BJ (cell line): ENCODE data around the gene FXR2. TPM values are rescaled to one million over a fixed set of nuclear protein-coding genes. Genes with fewer than 3 reads are reported as not detected.
A peak's percentile ranks its signal among the peaks of the same experiment; 100 is the strongest.

ENCODE experiments used
- CTCF ChIA-PET: fragments of 350-600 bp; formaldehyde crosslinking; extraction: SDS; loops from one replicate; lab custom pipeline; 2021; ENCODE audit warnings: antibody characterized with exemption, inconsistent platforms; lab: Yijun Ruan, JAX
- POLR2A ChIA-PET: fragments of 300-600 bp; sonication (Branson Sonifier 250); formaldehyde crosslinking; extraction: SDS; loops from one replicate; lab custom pipeline; 2021; ENCODE audit warnings: antibody characterized with exemption; lab: Charles Lee
- DNase-seq: peaks from one replicate; pipeline ENCODE4 v3.0.0-alpha.2; 2011; ENCODE audit warnings: low read depth
- H3K27me3 ChIP-seq: 2 replicates; pipeline ENCODE4 v1.6.0; 2011; ENCODE audit warnings: low read length; ENCODE audit not compliant: control insufficient read depth, insufficient read depth
- H3K36me3 ChIP-seq: 2 replicates; pipeline ENCODE4 v1.5.1; 2011; ENCODE audit warnings: low read length; ENCODE audit not compliant: control insufficient read depth, insufficient read depth
- H3K4me3 ChIP-seq: 2 replicates; pipeline ENCODE4 v1.5.1; 2011; ENCODE audit warnings: low read depth, mild to moderate bottlenecking, control low read depth, low read length
- CTCF ChIP-seq: IDR thresholded peaks from 2 replicates; pipeline ENCODE4 v1.5.1; 2011; ENCODE audit warnings: low read depth, mild to moderate bottlenecking, control low read depth, inconsistent platforms, low read length, moderate library complexity; ENCODE audit not compliant: insufficient read depth
- polyA plus RNA-seq: library from polyadenylated mRNA; depleted of rRNA; stranded (reverse); fragments of >200 nt; gene quantifications from 2 replicates; pipeline ENCODE4 v1.2.3, GENCODE V29; 2011

FXR2 gene
- polyA plus RNA-seq, 1 experiment: 46.2 TPM

- CTCF ChIA-PET: interaction anchor here (1.7 to 4.1 kb wide), 2 partner anchors 11 to 17 kb away, joined by 7 to 20 read pairs; partner anchors contain the start of gene SENP3
- TF ChIP-seq CTCF: no peak
- H3K27me3 ChIP-seq: no peaks in the 10 kb centered on the region
- H3K36me3 ChIP-seq: peaks cover 44% of the 10 kb centered on the region
- POLR2A ChIA-PET: interaction anchor here (0.6 kb wide), 1 partner anchor 93 kb away, joined by 4 read pairs; no protein-coding TSS in a partner anchor
- DNase-seq: no peak
- peak overlapping the region; percentile 50 for H3K4me3 ChIP-seq
These were observed 42.4 kb downstream of the FXR2 start for GRCh38 chr17:7572338-7572587.

- ChIA-PET POLR2A (no interaction called here), CTCF (interaction anchor here (0.6 to 4.1 kb wide), 6 partner anchors 9 to 214 kb away, joined by 3 to 20 read pairs (median 4); partner anchors contain the start of genes CD68, SENP3 and TMEM102)
- H3K36me3 ChIP-seq: peaks cover 34% of the 10 kb centered on the region
- H3K27me3 ChIP-seq: no peaks in the 10 kb centered on the region
- no peak for DNase-seq
- H3K4me3 ChIP-seq: no peak overlapping the region
- TF ChIP-seq CTCF: no peak
These were observed 44.3 kb downstream of the FXR2 start for GRCh38 chr17:7570351-7570750.

- no peaks in the 10 kb centered on the region for H3K27me3 ChIP-seq
- no peak for DNase-seq
- ChIA-PET CTCF (interaction anchor here (1.5 to 4.1 kb wide), 2 partner anchors 8 to 21 kb away, joined by 5 to 20 read pairs; partner anchors contain the start of genes SENP3 and SOX15), POLR2A (interaction anchor here (0.6 kb wide), 2 partner anchors 34 to 129 kb away, joined by 6 to 18 read pairs; no protein-coding TSS in a partner anchor)
- TF ChIP-seq CTCF: no peak
- no peak overlapping the region for H3K4me3 ChIP-seq
- peaks cover 32% of the 10 kb centered on the region for H3K36me3 ChIP-seq
These were observed 45.1 kb downstream of the FXR2 start for GRCh38 chr17:7569571-7569970.

- TF ChIP-seq CTCF: no peak
- POLR2A ChIA-PET: no interaction called here
These were observed 51.4 kb downstream of the FXR2 start for GRCh38 chr17:7563115-7563869.

GRCh38 chr17:7562208-7562605 lies 52.5 kb downstream of the FXR2 start:
- no peak for DNase-seq
- TF ChIP-seq CTCF: no peak
- Histone ChIP-seq H3K27me3 (no peaks in the 10 kb centered on the region), H3K4me3 (peak overlapping the region; percentile 85), H3K36me3 (peaks cover 13% of the 10 kb centered on the region)
- POLR2A ChIA-PET: no interaction called here
- CTCF ChIA-PET: interaction anchor here (0.8 to 3.7 kb wide), 6 partner anchors 8 to 212 kb away, joined by 3 to 95 read pairs (median 16); partner anchors contain the start of genes SAT2 and TMEM102

More at GRCh38 chr17:7563115-7563869, 51.4 kb downstream of the FXR2 start:
- H3K4me3 ChIP-seq: peak overlapping the region; percentile 85
- peaks cover 14% of the 10 kb centered on the region for H3K36me3 ChIP-seq
- CTCF ChIA-PET: no interaction called here
- H3K27me3 ChIP-seq: no peaks in the 10 kb centered on the region
- DNase-seq: no peak
